Measurements from ENCODE around the gene ASB13.

GRCh38 chr10:5663692-5664427 lies 2.5 kb downstream of the ASB13 start:
- no peak for TF ChIP-seq CTCF (IDR thresholded peaks at IDR 0.05)
- TF ChIP-seq TCF7L2 (IDR thresholded peaks at IDR 0.05; ENCODE audit: low read depth, low read length) = no peak
- no peak for TF ChIP-seq SIN3A (IDR thresholded peaks at IDR 0.05; ENCODE audit: borderline replicate concordance, insufficient read depth, low read depth, low read length)
- TF ChIP-seq POLR2AphosphoS5 (IDR thresholded peaks at IDR 0.05; ENCODE audit: low read depth, low read length) = no peak
- TF ChIP-seq REST (IDR thresholded peaks at IDR 0.05; ENCODE audit: insufficient read depth in 1 of 2, low read depth in 2 of 2, low read length in 1 of 2) = no peak
